DND-41 (cell line): ENCODE results near the gene PRTFDC1.

ENCODE experiments used
- EZH2 ChIP-seq: IDR thresholded peaks from 3 replicates; pipeline ENCODE4 v1.6.1; 2012; ENCODE audit warnings: borderline replicate concordance, low read depth, mild to moderate bottlenecking, moderate library complexity, low read length, inconsistent platforms; ENCODE audit not compliant: severe bottlenecking
- TF ChIP-seq, protein P1 (sequence below): IDR thresholded peaks from 2 replicates; pipeline ENCODE4 v1.5.1; 2012; ENCODE audit warnings: borderline replicate concordance, low read length, moderate library complexity, mild to moderate bottlenecking; ENCODE audit not compliant: poor library complexity, severe bottlenecking; ENCODE audit errors: extremely low read depth

DNA sequence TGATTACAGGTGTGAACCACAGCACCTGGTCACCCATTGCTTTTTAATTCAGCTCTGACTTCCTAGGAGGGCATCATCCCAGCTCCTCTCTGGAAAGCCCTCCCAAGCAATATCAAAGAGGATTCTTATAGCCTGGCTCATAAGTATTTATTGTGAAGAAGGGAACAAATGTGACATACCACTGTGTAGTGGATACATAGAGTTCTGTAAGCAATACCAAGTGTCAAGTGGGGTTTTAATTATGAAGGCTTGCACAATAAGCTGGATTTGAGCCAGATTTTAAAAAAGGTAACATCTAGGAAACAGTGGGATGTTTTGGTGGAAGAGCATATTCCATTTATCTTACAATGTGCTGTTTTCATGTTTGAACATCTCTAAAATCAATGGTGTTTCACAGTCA lies 19.0 kb upstream of the PRTFDC1 start:
- TF ChIP-seq, protein P1, sequence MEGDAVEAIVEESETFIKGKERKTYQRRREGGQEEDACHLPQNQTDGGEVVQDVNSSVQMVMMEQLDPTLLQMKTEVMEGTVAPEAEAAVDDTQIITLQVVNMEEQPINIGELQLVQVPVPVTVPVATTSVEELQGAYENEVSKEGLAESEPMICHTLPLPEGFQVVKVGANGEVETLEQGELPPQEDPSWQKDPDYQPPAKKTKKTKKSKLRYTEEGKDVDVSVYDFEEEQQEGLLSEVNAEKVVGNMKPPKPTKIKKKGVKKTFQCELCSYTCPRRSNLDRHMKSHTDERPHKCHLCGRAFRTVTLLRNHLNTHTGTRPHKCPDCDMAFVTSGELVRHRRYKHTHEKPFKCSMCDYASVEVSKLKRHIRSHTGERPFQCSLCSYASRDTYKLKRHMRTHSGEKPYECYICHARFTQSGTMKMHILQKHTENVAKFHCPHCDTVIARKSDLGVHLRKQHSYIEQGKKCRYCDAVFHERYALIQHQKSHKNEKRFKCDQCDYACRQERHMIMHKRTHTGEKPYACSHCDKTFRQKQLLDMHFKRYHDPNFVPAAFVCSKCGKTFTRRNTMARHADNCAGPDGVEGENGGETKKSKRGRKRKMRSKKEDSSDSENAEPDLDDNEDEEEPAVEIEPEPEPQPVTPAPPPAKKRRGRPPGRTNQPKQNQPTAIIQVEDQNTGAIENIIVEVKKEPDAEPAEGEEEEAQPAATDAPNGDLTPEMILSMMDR = no peak
- no peak for TF ChIP-seq EZH2
